Osteocyte (in vitro differentiated cells): Measurements from ENCODE around the gene C6orf52. TPM values are rescaled to one million over a fixed set of nuclear protein-coding genes. Genes with fewer than 3 reads are reported as not detected.

Experiments
- DNase-seq: peaks from one replicate; pipeline ENCODE4 v3.0.0; 2021; ENCODE audit warnings: mixed read lengths; ENCODE audit not compliant: unreplicated experiment; ENCODE audit errors: extremely low spot score
- H3K27ac Mint-ChIP-seq: one replicate; pipeline ENCODE4 v1.8.0; 2021; ENCODE audit warnings: mild to moderate bottlenecking, mixed read lengths; ENCODE audit not compliant: unreplicated experiment
- H3K27me3 Mint-ChIP-seq: one replicate; pipeline ENCODE4 v1.8.0; 2021; ENCODE audit warnings: mixed read lengths; ENCODE audit not compliant: unreplicated experiment
- H3K36me3 Mint-ChIP-seq: one replicate; pipeline ENCODE4 v1.8.0; 2021; ENCODE audit warnings: mixed read lengths; ENCODE audit not compliant: unreplicated experiment
- H3K4me1 Mint-ChIP-seq: one replicate; pipeline ENCODE4 v1.8.0; 2021; ENCODE audit warnings: mixed read lengths; ENCODE audit not compliant: unreplicated experiment
- H3K4me3 Mint-ChIP-seq: one replicate; pipeline ENCODE4 v1.8.0; 2021; ENCODE audit warnings: mild to moderate bottlenecking, moderate library complexity, mixed read lengths; ENCODE audit not compliant: unreplicated experiment
- H3K9me3 Mint-ChIP-seq: one replicate; pipeline ENCODE4 v1.8.0; 2021; ENCODE audit warnings: mixed read lengths; ENCODE audit not compliant: unreplicated experiment
- total RNA-seq: library from RNA; stranded (reverse); gene quantifications from 2 replicates; pipeline ENCODE4 v1.2.1, GENCODE V29; 2021
- TF ChIP-seq, protein P1 (sequence below): fragments of 200-600 bp; sonication (generic); IDR thresholded peaks from 2 replicates; pipeline ENCODE4 v1.5.0; 2021; ENCODE audit warnings: antibody characterized with exemption, mild to moderate bottlenecking, moderate library complexity

C6orf52 gene
- total RNA-seq, 1 donor from 2014 or later = 0.73 TPM

GRCh38 chr6:10720265-10720959 lies 26.0 kb upstream of the C6orf52 start:
- H3K27ac Mint-ChIP-seq = no peak overlapping the region
- TF ChIP-seq, protein P1, sequence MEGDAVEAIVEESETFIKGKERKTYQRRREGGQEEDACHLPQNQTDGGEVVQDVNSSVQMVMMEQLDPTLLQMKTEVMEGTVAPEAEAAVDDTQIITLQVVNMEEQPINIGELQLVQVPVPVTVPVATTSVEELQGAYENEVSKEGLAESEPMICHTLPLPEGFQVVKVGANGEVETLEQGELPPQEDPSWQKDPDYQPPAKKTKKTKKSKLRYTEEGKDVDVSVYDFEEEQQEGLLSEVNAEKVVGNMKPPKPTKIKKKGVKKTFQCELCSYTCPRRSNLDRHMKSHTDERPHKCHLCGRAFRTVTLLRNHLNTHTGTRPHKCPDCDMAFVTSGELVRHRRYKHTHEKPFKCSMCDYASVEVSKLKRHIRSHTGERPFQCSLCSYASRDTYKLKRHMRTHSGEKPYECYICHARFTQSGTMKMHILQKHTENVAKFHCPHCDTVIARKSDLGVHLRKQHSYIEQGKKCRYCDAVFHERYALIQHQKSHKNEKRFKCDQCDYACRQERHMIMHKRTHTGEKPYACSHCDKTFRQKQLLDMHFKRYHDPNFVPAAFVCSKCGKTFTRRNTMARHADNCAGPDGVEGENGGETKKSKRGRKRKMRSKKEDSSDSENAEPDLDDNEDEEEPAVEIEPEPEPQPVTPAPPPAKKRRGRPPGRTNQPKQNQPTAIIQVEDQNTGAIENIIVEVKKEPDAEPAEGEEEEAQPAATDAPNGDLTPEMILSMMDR = no peak
- H3K27me3 Mint-ChIP-seq = no peaks in the 10 kb centered on the region
- H3K4me3 Mint-ChIP-seq = no peak overlapping the region
- peaks cover 2% of the 10 kb centered on the region for H3K36me3 Mint-ChIP-seq
- no peak for DNase-seq
- H3K4me1 Mint-ChIP-seq = peaks cover 29% of the 10 kb centered on the region
- H3K9me3 Mint-ChIP-seq = peaks cover 3% of the 10 kb centered on the region

DNA sequence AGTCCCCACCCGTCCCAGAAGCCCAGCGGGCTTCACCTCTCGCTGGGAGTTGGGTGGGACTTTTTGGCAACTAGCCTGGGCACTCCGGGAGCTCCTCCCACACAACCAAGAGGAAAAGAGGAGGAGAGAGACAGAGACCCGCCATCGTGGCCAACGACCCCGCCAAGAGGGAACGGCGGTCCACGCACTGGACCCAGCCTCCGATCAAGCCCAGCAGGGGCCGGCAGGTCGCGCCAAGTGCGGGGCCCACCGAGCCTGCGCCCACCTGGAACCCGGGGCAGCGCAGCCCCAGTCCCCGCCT lies 25.5 kb upstream of the C6orf52 start:
- peaks cover 24% of the 10 kb centered on the region for H3K4me1 Mint-ChIP-seq
- H3K36me3 Mint-ChIP-seq = no peaks in the 10 kb centered on the region
- H3K27ac Mint-ChIP-seq = no peak overlapping the region
- no peak overlapping the region for H3K4me3 Mint-ChIP-seq
- H3K9me3 Mint-ChIP-seq = peaks cover 3% of the 10 kb centered on the region
- no peaks in the 10 kb centered on the region for H3K27me3 Mint-ChIP-seq
- TF ChIP-seq, protein P1 = no peak
- no peak for DNase-seq

GRCh38 chr6:10719296-10719963 lies 25.0 kb upstream of the C6orf52 start:
- DNase-seq = no peak
- H3K36me3 Mint-ChIP-seq = no peaks in the 10 kb centered on the region
- H3K27ac Mint-ChIP-seq = no peak overlapping the region
- H3K4me1 Mint-ChIP-seq = peaks cover 21% of the 10 kb centered on the region
- H3K4me3 Mint-ChIP-seq = no peak overlapping the region
- H3K27me3 Mint-ChIP-seq = no peaks in the 10 kb centered on the region
- H3K9me3 Mint-ChIP-seq = peaks cover 3% of the 10 kb centered on the region
- TF ChIP-seq, protein P1 = no peak

GRCh38 chr6:10713962-10714361 lies 19.5 kb upstream of the C6orf52 start:
- Mint-ChIP-seq H3K36me3 (peaks cover 8% of the 10 kb centered on the region), H3K4me1 (no peaks in the 10 kb centered on the region), H3K27ac (no peak overlapping the region), H3K27me3 (no peaks in the 10 kb centered on the region), H3K9me3 (no peaks in the 10 kb centered on the region), H3K4me3 (no peak overlapping the region)
- DNase-seq = no peak
- TF ChIP-seq, protein P1 = no peak

DNA sequence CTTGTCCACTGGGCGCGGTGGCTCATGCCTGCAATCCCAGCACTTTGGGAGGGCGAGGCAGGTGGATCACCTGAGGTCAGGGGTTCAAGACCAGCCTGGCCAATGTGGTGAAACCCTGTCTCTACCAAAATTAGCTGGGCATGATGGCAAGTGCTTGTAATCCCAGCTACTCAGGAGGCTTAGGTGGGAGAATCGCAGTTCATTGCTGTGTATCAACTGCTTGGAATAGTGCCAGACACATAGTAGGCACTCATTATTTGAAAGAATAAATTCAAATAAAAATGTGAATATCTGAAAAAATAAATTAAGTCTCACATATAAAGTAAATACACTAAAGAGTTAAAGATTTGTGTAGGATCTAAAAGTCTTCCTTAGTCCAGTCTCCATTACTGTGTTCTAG lies 2.2 kb upstream of the C6orf52 start:
- no peak for DNase-seq
- H3K9me3 Mint-ChIP-seq = no peaks in the 10 kb centered on the region
- TF ChIP-seq, protein P1 = no peak
- H3K4me3 Mint-ChIP-seq = no peak overlapping the region
- H3K4me1 Mint-ChIP-seq = peaks cover 31% of the 10 kb centered on the region
- H3K27ac Mint-ChIP-seq = no peak overlapping the region
- no peaks in the 10 kb centered on the region for H3K27me3 Mint-ChIP-seq
- H3K36me3 Mint-ChIP-seq = peaks cover 14% of the 10 kb centered on the region
